GM19035 (cell line): ENCODE data around the gene ZFAND3.
"Not testable (repeated sequence)": the region's sequence is repeated elsewhere in the genome, so short reads cannot be mapped to it uniquely, and the experiment has no call there.

Source experiments
- ATAC-seq: cut with Tn5 transposase; IDR thresholded peaks from one replicate; pipeline ENCODE4 v1.9.1; 2021; ENCODE audit not compliant: unreplicated experiment

ZFAND3 gene

GRCh38 chr6:37930288-37930971, 110.9 kb downstream of the ZFAND3 start:
- no peak for ATAC-seq

GRCh38 chr6:37931066-37931465, 111.5 kb downstream of the ZFAND3 start:
- ATAC-seq = no peak

DNA sequence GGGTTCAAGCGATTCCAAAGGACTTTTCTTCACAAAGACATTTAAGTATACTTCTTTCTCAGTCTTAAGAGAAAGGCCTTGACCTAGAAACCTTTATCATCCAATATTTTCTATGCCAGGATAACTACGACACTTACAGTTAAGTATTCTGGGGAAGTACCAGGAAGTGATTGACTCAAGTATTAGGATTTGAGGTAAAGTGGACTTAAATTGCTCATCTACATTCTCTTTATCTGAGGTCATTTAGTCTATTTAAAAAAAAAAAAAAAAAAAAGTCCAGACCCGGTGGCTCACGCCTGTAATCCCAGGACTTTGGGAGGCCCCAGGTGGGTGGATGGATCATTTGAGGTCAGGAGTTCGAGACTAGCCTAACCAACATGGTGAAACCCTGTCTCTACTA, 114.7 kb downstream of the ZFAND3 start:
- no peak for ATAC-seq

- no peak for ATAC-seq
Measured at GRCh38 chr6:37936150-37936549, 116.6 kb downstream of the ZFAND3 start.

GRCh38 chr6:37936906-37937305, 117.4 kb downstream of the ZFAND3 start:
- ATAC-seq = no peak

- no peak for ATAC-seq
Measured at GRCh38 chr6:37938909-37939308, 119.4 kb downstream of the ZFAND3 start.

DNA sequence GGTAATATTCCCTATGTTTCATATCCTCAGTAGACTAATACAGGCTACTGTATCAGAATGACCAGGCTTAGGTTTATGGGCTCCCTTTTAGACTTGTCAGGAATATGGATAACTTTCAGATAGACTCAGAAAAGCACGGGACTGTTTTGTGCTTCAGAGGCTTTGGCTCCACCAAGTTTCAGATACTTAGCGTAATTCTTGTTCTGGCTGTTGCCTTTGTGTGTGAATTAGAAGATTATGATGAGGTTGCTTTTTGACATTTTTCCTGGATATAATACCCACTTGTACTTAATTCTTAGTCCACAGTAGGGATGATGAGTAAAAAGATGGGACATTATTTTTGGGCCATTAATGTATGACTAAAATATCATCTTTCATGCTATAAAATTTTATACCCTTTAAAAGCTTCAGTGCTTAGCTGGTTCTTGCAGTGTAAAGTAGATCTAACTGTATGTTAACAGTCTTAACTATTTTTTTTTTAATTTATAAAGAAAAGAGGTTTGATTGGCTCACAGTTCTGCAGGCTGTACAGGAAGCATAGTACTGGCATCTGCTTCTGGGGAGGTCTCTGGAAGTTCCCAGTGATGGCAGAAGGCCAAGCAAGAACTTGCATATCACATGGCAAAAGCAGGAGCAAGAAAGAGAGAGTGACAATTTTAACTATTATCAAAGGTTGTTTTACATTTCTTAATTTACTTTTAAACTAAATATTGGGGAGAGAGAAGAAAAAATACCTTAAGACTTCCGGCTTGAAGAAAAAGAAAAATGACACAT, 120.7 kb downstream of the ZFAND3 start:
- ATAC-seq = no peak

- no peak for ATAC-seq
Measured at GRCh38 chr6:37941871-37942270, 122.3 kb downstream of the ZFAND3 start.

- ATAC-seq = no peak
Measured at GRCh38 chr6:37942606-37943376, 123.3 kb downstream of the ZFAND3 start.

DNA sequence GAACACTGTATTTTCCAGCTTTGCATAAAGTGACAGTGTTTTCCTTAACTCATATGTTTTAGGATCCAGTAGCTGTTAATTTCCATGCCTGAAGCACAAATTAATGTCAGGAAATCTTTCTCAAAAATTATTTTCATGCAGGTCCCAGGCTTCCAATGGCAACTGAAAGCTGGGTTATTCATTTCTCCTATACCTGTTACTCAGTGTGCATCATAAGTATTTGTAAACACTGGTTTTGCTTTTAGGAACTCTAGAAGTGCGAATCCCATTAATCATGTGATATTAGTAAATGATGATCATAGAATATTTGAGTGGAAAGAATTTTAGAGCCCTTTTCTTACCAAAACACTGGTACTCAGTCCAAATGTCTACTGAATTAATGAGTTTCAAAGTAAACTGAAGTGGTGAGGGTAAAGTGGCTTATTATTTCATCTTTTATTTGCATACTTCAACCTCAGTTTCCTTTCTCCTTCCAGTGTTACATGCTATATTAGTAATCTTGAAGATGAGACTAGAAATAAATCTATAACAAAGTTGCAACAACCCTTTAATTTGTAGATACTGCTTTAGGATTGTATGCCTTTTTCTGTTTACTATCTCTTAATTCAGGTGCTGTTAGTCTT, 124.0 kb downstream of the ZFAND3 start:
- ATAC-seq = no peak

DNA sequence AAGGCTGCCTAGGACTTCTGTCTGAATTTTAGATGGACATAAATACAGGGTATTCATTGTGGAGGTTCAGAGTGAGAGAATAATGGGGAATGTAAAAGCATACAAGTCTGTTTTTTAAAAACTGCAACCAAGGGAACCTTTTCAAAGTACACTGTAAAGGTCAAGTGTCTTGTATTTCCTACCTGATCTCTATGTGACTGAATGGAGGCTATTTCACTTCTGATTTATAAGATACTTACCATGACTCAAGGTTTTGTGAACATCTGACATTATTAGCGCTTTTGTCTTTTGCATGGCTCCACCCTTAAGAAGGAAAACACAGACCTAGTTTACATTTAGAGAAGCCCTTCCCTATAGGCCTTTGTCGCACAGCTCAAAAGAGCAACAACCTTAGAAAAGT, 126.5 kb downstream of the ZFAND3 start:
- no peak for ATAC-seq

GRCh38 chr6:37947468-37947867, 127.9 kb downstream of the ZFAND3 start:
- no peak for ATAC-seq

DNA sequence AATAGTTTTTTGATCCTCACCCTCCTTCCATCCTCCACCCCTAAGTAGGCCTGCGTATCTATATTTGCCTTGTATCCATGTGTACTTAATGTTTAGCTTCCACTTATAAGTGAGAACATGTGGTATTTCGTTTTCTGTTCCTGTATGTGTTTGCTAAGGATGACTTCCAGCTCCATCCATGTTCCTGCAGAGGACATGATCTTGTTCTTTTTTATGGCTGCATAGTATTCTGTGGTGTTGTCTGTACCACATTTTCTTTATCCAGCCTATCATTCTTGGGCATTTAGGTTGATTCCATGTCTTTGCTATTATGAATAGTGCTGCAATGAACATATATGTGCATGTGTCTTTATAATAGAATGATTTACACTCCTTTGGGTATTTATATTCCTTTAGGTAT, 129.1 kb downstream of the ZFAND3 start:
- ATAC-seq = not testable (repeated sequence)

DNA sequence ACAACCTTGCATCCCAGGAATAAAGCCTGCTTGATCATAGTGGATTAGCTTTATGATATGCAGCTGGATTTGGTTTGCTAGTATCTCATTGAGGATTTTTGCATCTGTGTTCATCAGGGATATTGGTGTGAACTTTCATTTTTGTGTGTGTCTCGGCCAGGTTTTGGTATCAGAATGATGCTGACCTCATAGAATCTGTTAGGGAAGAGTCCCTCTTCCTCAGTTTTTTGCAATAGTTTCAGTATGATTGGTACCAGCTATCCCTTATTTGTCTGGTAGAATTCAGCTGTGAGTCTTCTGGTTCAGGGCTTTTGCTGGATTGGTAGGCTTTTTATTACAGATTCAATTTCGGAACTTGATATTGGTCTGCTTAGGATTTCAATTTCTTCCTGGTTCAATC, 132.5 kb downstream of the ZFAND3 start:
- no peak for ATAC-seq

- no peak for ATAC-seq
Measured at GRCh38 chr6:37954791-37955190, 135.3 kb downstream of the ZFAND3 start.

DNA sequence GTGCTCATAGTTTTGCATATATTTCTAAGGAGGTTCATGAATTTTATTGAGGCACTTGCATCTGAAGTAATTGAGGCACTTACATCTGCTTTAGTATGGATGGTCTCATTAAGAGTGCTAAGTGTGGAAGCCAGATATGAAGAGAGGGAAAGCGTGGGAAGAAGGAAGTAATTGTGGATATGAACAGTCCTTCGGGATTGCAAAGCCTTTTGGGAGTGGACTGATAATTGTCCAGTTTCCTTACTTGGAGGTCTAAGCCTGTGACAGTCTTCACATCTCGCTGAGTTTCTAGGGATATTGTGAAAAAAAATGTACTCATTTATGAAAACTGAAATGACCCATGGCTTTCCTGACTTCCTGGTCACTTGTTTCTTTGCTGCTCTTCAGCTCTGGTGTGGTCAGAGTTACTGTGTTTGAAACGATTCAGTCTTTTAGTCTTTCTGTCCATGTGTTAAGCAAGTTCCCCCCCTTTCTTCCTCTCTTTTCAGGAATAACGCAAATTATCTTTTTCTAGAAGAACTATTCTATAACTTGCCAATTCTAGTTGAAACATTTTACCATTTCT, 137.3 kb downstream of the ZFAND3 start:
- ATAC-seq = no peak

DNA sequence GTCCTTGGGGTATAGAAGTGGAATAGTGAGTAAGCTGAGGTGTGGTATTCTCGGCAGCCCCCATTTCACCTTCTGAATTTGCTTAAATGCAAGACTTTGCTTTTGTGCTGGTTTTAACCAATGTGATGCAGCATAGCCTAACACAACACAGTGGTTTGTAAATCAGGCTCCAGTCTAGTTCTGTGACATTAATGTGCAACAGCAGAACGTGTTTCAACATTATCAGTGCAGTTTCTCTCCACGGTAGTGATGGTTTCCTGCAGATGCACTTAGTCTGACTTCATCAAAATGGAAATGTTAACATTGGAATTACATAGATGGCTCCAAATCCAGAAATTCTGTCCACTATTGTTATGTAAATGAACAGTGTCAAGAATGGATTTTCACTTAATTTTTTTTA, 139.5 kb downstream of the ZFAND3 start:
- no peak for ATAC-seq

- no peak for ATAC-seq
Measured at GRCh38 chr6:37960139-37960935, 140.8 kb downstream of the ZFAND3 start.

DNA sequence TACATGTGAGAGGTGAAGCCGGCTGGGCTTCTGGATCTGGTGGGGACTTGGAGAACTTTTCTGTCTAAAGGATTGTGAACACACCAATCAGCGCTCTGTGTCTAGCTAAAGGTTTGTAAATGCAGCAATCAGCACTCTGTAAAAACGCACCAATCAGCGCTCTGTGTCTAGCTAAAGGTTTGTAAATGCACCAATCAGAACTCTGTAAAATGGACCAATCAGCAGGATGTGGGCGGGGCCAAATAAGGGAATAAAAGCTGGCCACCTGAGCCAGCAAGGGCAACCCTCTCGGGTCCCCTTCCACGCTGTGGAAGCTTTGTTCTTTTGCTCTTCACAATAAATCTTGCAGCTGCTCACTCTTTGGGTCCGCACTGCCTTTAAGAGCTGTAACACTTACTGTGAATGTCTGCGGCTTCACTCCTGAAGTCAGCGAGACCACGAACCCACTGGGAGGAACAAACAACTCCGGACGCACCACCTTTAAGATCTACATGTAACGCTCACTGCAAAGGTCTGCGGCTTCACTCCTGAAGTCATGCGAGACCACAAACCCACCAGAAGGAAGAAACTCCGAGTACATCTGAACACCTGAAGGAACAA, 143.1 kb downstream of the ZFAND3 start:
- not testable (repeated sequence) for ATAC-seq
